ENCODE results near the gene CHI3L2. TPM values are rescaled to one million over a fixed set of nuclear protein-coding genes. Genes with fewer than 3 reads are reported as not detected.

The CHI3L2 gene
- total and polyA plus RNA-seq, 9 donors = 0.91 to 17.0 (median 1.5) TPM; not detected in 1

DNA sequence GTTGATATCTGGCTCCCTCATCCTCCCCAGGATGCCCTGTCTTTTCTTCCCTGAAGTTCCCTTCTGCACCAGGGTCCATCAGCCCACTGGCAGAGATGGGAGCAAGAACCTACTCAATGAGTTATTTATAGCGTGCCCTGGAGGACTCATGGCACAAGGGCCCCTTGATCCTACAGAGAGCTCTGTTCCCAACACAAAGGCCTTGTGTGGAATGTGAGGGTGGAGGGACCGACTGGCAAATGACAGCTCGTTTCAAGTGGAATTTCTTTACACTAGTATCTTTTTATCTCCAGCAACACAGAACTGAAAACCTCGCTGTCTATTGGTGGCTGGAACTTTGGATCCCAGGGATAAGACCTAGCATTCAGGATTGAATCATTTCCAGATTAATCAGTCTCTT, 22.4 kb downstream of the CHI3L2 start:
- H3K4me3 ChIP-seq = no peak overlapping the region
- H3K4me1 ChIP-seq (ENCODE audit: insufficient read depth) = no peaks in the 10 kb centered on the region
- no peak overlapping the region for H3K27ac ChIP-seq
- intact Hi-C loops (cut with DNase I) = no loop called here
- no peaks in the 10 kb centered on the region for H3K27me3 ChIP-seq
- no peaks in the 10 kb centered on the region for H3K9me3 ChIP-seq
- no peak for TF ChIP-seq POLR2A (IDR thresholded peaks at IDR 0.05)
- no peak for DNase-seq
- no peaks in the 10 kb centered on the region for H3K36me3 ChIP-seq
- whole genome bisulfite sequencing, 3 donors = 63 to 73% (median 64%) methylated on average over 4 of the region's 4 CpGs

- H3K9me3 ChIP-seq = no peaks in the 10 kb centered on the region
- intact Hi-C loops (cut with DNase I) = no loop called here
- no peaks in the 10 kb centered on the region for H3K36me3 ChIP-seq
- H3K27me3 ChIP-seq = no peaks in the 10 kb centered on the region
- H3K27ac ChIP-seq = no peak overlapping the region
- H3K4me1 ChIP-seq (ENCODE audit: insufficient read depth) = no peaks in the 10 kb centered on the region
- TF ChIP-seq POLR2A (IDR thresholded peaks at IDR 0.05) (no peak), CTCF (IDR thresholded peaks at IDR 0.05) (no peak), EP300 (IDR thresholded peaks at IDR 0.05) (no peak)
- no peak overlapping the region for H3K4me3 ChIP-seq
- DNase-seq = no peak
- WGBS, 3 donors = 74 to 82% (median 78%) methylated on average over 8 of the region's 8 CpGs
Measured at GRCh38 chr1:111251570-111251969, 24.1 kb downstream of the CHI3L2 start.

GRCh38 chr1:111252786-111253185, 25.3 kb downstream of the CHI3L2 start:
- H3K36me3 ChIP-seq = no peaks in the 10 kb centered on the region
- WGBS, 3 donors = 81 to 94% (median 93%) methylated on average over 2 of the region's 2 CpGs
- H3K4me3 ChIP-seq = no peak overlapping the region
- H3K4me1 ChIP-seq (ENCODE audit: insufficient read depth) = no peaks in the 10 kb centered on the region
- H3K27me3 ChIP-seq = no peaks in the 10 kb centered on the region
- intact Hi-C loops (cut with DNase I) = no loop called here
- TF ChIP-seq CTCF (IDR thresholded peaks at IDR 0.05) (no peak), EP300 (IDR thresholded peaks at IDR 0.05) (no peak), POLR2A (IDR thresholded peaks at IDR 0.05) (no peak)
- H3K9me3 ChIP-seq = no peaks in the 10 kb centered on the region
- DNase-seq = no peak
- H3K27ac ChIP-seq = no peak overlapping the region

GRCh38 chr1:111253876-111254275, 26.4 kb downstream of the CHI3L2 start:
- H3K27ac ChIP-seq = no peak overlapping the region
- TF ChIP-seq POLR2A (IDR thresholded peaks at IDR 0.05) (no peak), EP300 (IDR thresholded peaks at IDR 0.05) (no peak), CTCF (IDR thresholded peaks at IDR 0.05) (no peak)
- no peaks in the 10 kb centered on the region for H3K9me3 ChIP-seq
- no peaks in the 10 kb centered on the region for H3K27me3 ChIP-seq
- 65 to 77% (median 76%) methylated on average over 1 of the region's 1 CpG for WGBS, 3 donors
- H3K36me3 ChIP-seq = no peaks in the 10 kb centered on the region
- no peak overlapping the region for H3K4me3 ChIP-seq
- H3K4me1 ChIP-seq (ENCODE audit: insufficient read depth) = no peaks in the 10 kb centered on the region
- DNase-seq = no peak
- intact Hi-C loops (cut with DNase I) = no loop called here

DNA sequence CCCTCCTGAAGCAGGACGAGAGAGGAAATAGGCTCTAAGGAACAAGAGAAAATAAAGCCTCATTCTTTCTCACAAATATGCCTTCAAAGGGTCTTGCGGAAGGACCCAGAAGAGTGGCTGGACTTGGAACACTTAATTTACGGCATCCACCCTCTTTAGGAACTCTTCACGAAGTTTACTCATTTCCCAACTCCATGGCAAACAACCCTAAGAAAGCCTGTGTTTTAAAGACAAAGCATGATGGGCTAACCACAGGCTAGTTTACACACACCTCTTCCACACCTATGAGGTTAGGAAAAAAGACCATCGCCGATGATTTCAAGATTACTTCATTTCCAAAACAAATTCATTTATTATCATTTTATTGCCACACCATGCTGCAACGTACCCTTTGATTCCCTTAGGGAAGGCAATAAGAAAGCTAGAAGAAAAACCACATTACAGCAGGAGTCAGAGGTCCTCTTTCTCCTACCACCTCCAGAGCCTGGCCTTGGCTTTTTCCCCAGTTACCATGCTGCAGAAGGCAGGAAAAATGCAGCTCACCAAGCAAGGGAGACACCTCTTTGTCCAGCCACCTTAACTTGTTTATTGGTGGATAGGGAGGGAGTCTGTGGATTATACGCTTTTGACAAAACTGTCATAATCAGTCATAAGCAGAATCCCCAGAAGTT, 29.6 kb downstream of the CHI3L2 start:
- peaks cover 2% of the 10 kb centered on the region for H3K27me3 ChIP-seq
- no peak for DNase-seq
- intact Hi-C loops (cut with DNase I) = no loop called here
- WGBS, 3 donors = 70 to 78% (median 72%) methylated on average over 8 of the region's 8 CpGs
- H3K36me3 ChIP-seq = no peaks in the 10 kb centered on the region
- no peak overlapping the region for H3K4me3 ChIP-seq
- TF ChIP-seq CTCF (IDR thresholded peaks at IDR 0.05) (no peak), POLR2A (IDR thresholded peaks at IDR 0.05) (no peak), EP300 (IDR thresholded peaks at IDR 0.05) (no peak)
- no peaks in the 10 kb centered on the region for H3K4me1 ChIP-seq (ENCODE audit: insufficient read depth)
- H3K27ac ChIP-seq = no peak overlapping the region
- no peaks in the 10 kb centered on the region for H3K9me3 ChIP-seq
